HL-60 (cell line): ENCODE measurements around the gene XIRP1.

Experiments
- DNase-seq, 2 experiments: peaks; one replicate each; pipeline ENCODE4 v3.0.0-alpha.2; 2010 to 2020; ENCODE audit warnings: low read depth in 1 of 2, low spot score in 1 of 2
- H3K27ac ChIP-seq: fragments of 250-450 bp; sonication (Bioruptor Pico); replicated peaks from 2 replicates; pipeline ENCODE4 v1.5.1; 2020; ENCODE audit warnings: mild to moderate bottlenecking, moderate library complexity
- H3K27me3 ChIP-seq: fragments of 250-450 bp; sonication (Bioruptor Pico); 2 replicates; pipeline ENCODE4 v1.5.1; 2021; ENCODE audit warnings: mild to moderate bottlenecking, moderate library complexity; ENCODE audit not compliant: insufficient read depth, poor library complexity, severe bottlenecking
- H3K4me3 ChIP-seq: replicated peaks from 2 replicates; pipeline ENCODE4 v1.5.1; 2011; ENCODE audit warnings: mild to moderate bottlenecking, control low read depth, low read length; ENCODE audit not compliant: insufficient read depth
- CTCF ChIP-seq: IDR thresholded peaks from one replicate; pipeline ENCODE4 v1.5.1; 2011; ENCODE audit warnings: low read length, control low read depth, inconsistent platforms; ENCODE audit not compliant: insufficient read depth
- GABPA ChIP-seq: IDR thresholded peaks from 2 replicates; pipeline ENCODE4 v1.6.1; 2012; ENCODE audit warnings: low read depth
- POLR2AphosphoS5 ChIP-seq: IDR thresholded peaks from 2 replicates; pipeline ENCODE4 v1.6.1; 2012; ENCODE audit warnings: low read depth
- REST ChIP-seq: IDR thresholded peaks from 2 replicates; pipeline ENCODE4 v1.6.1; 2012; ENCODE audit warnings: low read depth; ENCODE audit not compliant: insufficient replicate concordance
- SPI1 ChIP-seq: IDR thresholded peaks from 2 replicates; pipeline ENCODE4 v1.6.1; 2012; ENCODE audit warnings: low read depth, mild to moderate bottlenecking, borderline replicate concordance

XIRP1 gene

GRCh38 chr3:39144748-39145380 is 47.5 kb downstream of the XIRP1 start:
- TF ChIP-seq CTCF, result no peak
- no peak for TF ChIP-seq REST
- TF ChIP-seq GABPA, result no peak
- no peak for TF ChIP-seq POLR2AphosphoS5
- H3K27me3 ChIP-seq, result no peaks in the 10 kb centered on the region
- H3K4me3 ChIP-seq, result no peak overlapping the region
- no peak for DNase-seq
- H3K27ac ChIP-seq, result no peak overlapping the region

GRCh38 chr3:39144095-39144747 is 48.2 kb downstream of the XIRP1 start:
- Histone ChIP-seq H3K27ac (no peak overlapping the region), H3K27me3 (no peaks in the 10 kb centered on the region), H3K4me3 (no peak overlapping the region)
- DNase-seq, result no peak
- no peak for TF ChIP-seq GABPA
- TF ChIP-seq SPI1, result no peak
- no peak for TF ChIP-seq REST
- TF ChIP-seq POLR2AphosphoS5, result no peak
- no peak for TF ChIP-seq CTCF

GRCh38 chr3:39143051-39143885 is 49.1 kb downstream of the XIRP1 start:
- Histone ChIP-seq H3K4me3 (no peak overlapping the region), H3K27ac (no peak overlapping the region), H3K27me3 (no peaks in the 10 kb centered on the region)
- DNase-seq, result no peak
- TF ChIP-seq GABPA, result no peak
- TF ChIP-seq POLR2AphosphoS5, result no peak
- no peak for TF ChIP-seq CTCF
- TF ChIP-seq REST, result no peak
- TF ChIP-seq SPI1, result no peak
